Stimulated activated CD4-positive, alpha-beta T cell treated with anti-CD3 and anti-CD28 coated beads, Interleukin-12 subunit alpha, Interleukin-12 subunit beta, amount 100 ng/mL, for 48 hours (primary cell): ENCODE results near the gene NEDD4L.

Experiments
- DNase-seq, 3 donors: peaks; one replicate each; pipeline ENCODE4 v3.0.0-alpha.2; 2020; ENCODE audit warnings: low read depth in 2 of 3, low spot score in 1 of 3

The NEDD4L gene

GRCh38 chr18:58229162-58229561 lies 185.1 kb downstream of the NEDD4L start:
- no peak for DNase-seq

GRCh38 chr18:58230438-58231179 lies 186.6 kb downstream of the NEDD4L start:
- no peak for DNase-seq

- DNase-seq = no peak
Observed at GRCh38 chr18:58231930-58232329, 187.9 kb downstream of the NEDD4L start.

GRCh38 chr18:58232668-58233067 lies 188.6 kb downstream of the NEDD4L start:
- DNase-seq = no peak

GRCh38 chr18:58234359-58234741 lies 190.3 kb downstream of the NEDD4L start:
- DNase-seq = no peak

- no peak for DNase-seq
Observed at GRCh38 chr18:58235001-58235436, 191.0 kb downstream of the NEDD4L start.

GRCh38 chr18:58239879-58240278 lies 195.9 kb downstream of the NEDD4L start:
- DNase-seq = no peak

GRCh38 chr18:58241026-58241679 lies 197.1 kb downstream of the NEDD4L start:
- no peak for DNase-seq

GRCh38 chr18:58241877-58242276 lies 197.9 kb downstream of the NEDD4L start:
- DNase-seq = no peak

GRCh38 chr18:58242435-58242834 lies 198.4 kb downstream of the NEDD4L start:
- DNase-seq = no peak

GRCh38 chr18:58242968-58243367 lies 198.9 kb downstream of the NEDD4L start:
- no peak for DNase-seq

- DNase-seq = no peak
Observed at GRCh38 chr18:58243401-58243800, 199.4 kb downstream of the NEDD4L start.

- DNase-seq = no peak
Observed at GRCh38 chr18:58247363-58247834, 203.4 kb downstream of the NEDD4L start.

- DNase-seq = no peak
Observed at GRCh38 chr18:58249712-58250111, 205.7 kb downstream of the NEDD4L start.

GRCh38 chr18:58251416-58251815 lies 207.4 kb downstream of the NEDD4L start:
- DNase-seq = no peak

- no peak for DNase-seq
Observed at GRCh38 chr18:58252166-58252565, 208.1 kb downstream of the NEDD4L start.

- DNase-seq = no peak
Observed at GRCh38 chr18:58253318-58253717, 209.3 kb downstream of the NEDD4L start.

GRCh38 chr18:58253871-58254270 lies 209.8 kb downstream of the NEDD4L start:
- DNase-seq = no peak

- DNase-seq = no peak
Observed at GRCh38 chr18:58254873-58255511, 211.0 kb downstream of the NEDD4L start.

GRCh38 chr18:58255701-58256311 lies 211.8 kb downstream of the NEDD4L start:
- DNase-seq = no peak

- DNase-seq = no peak
Observed at GRCh38 chr18:58256316-58257080, 212.5 kb downstream of the NEDD4L start.
